PC-9 (cell line): ENCODE measurements around the gene LINC00237. TPM values are rescaled to one million over a fixed set of nuclear protein-coding genes. Genes with fewer than 3 reads are reported as not detected.

Experiments used
- BruUV-seq: library from RNA; stranded (reverse); fragments of 400-500 nt; replicated peaks from 2 replicates; lab custom pipeline; 2021; lab: Mats Ljungman, UMichigan
- CTCF ChIA-PET: fragments of 300-600 bp; sonication (Branson Sonifier 250); formaldehyde crosslinking; loops from one replicate; lab custom pipeline; 2022; ENCODE audit warnings: antibody characterized with exemption; lab: Charles Lee
- POLR2A ChIA-PET: fragments of 300-600 bp; sonication (Branson Sonifier 250); formaldehyde crosslinking; loops from one replicate; lab custom pipeline; 2022; ENCODE audit warnings: antibody characterized with exemption; ENCODE audit not compliant: unreplicated experiment; lab: Charles Lee
- DNase-seq, 2 experiments: peaks; one replicate each; pipeline versions ENCODE4 v3.0.0 to v3.0.0-alpha.2; 2015 to 2022; ENCODE audit warnings: mixed read lengths in 1 of 2
- H2AFZ ChIP-seq: fragments of 200-600 bp; sonication (generic); 2 replicates; pipeline ENCODE4 v1.8.1; 2017; ENCODE audit warnings: antibody characterized with exemption
- H3F3A ChIP-seq: fragments of 200-600 bp; sonication (generic); 2 replicates; pipeline ENCODE4 v1.8.1; 2017; ENCODE audit warnings: antibody characterized with exemption, mild to moderate bottlenecking, low read depth; ENCODE audit not compliant: insufficient read depth
- H3K27ac ChIP-seq: fragments of 200-600 bp; sonication (generic); 2 replicates; pipeline ENCODE4 v1.6.1; 2016; ENCODE audit warnings: mixed run types
- H3K27me3 ChIP-seq: fragments of 200-600 bp; sonication (generic); 2 replicates; pipeline ENCODE4 v1.6.1; 2016; ENCODE audit warnings: low read depth, mixed run types; ENCODE audit not compliant: insufficient read depth
- H3K36me3 ChIP-seq: fragments of 200-600 bp; sonication (generic); 2 replicates; pipeline ENCODE4 v1.6.1; 2016; ENCODE audit warnings: low read depth, mixed run types
- H3K4me1 ChIP-seq: fragments of 200-600 bp; sonication (generic); replicated peaks from 2 replicates; pipeline ENCODE4 v1.6.1; 2016; ENCODE audit warnings: mixed run types; ENCODE audit not compliant: insufficient read depth
- H3K4me2 ChIP-seq: fragments of 200-600 bp; sonication (generic); 2 replicates; pipeline ENCODE4 v1.6.1; 2017; ENCODE audit warnings: mixed run types
- H3K4me3 ChIP-seq: fragments of 200-600 bp; sonication (generic); 2 replicates; pipeline ENCODE4 v1.6.1; 2016; ENCODE audit warnings: mixed run types
- H3K79me2 ChIP-seq: fragments of 200-600 bp; sonication (generic); 2 replicates; pipeline ENCODE4 v1.6.1; 2017; ENCODE audit warnings: low read depth, mixed run types
- H3K9me2 ChIP-seq: fragments of 200-600 bp; sonication (generic); 2 replicates; pipeline ENCODE4 v1.8.1; 2017; ENCODE audit warnings: mild to moderate bottlenecking; ENCODE audit not compliant: insufficient read depth
- H3K9me3 ChIP-seq: fragments of 200-600 bp; sonication (generic); 2 replicates; pipeline ENCODE4 v1.8.1; 2016; ENCODE audit warnings: low read depth; ENCODE audit not compliant: insufficient read depth
- H4K20me1 ChIP-seq: fragments of 200-600 bp; sonication (generic); 2 replicates; pipeline ENCODE4 v1.8.1; 2017; ENCODE audit not compliant: insufficient read depth
- CTCF ChIP-seq: fragments of 200-600 bp; sonication (generic); conservative IDR thresholded peaks from 2 replicates; pipeline ENCODE4 v1.6.1; 2017; ENCODE audit warnings: mixed run types, antibody characterized with exemption, mild to moderate bottlenecking, moderate library complexity
- EZH2 ChIP-seq: fragments of 200-600 bp; sonication (generic); IDR thresholded peaks from 2 replicates; pipeline ENCODE4 v1.8.0; 2017; ENCODE audit warnings: antibody characterized with exemption, low read depth
- intact Hi-C: fragments of 100-400 bp; cut with micrococcal nuclease; formaldehyde crosslinking; loops from one replicate; pipeline ENCODE4 v1.10.0; 2022; ENCODE audit not compliant: unreplicated experiment
- total RNA-seq: library from RNA; stranded (reverse); gene quantifications from 2 replicates; pipeline ENCODE4 v1.2.3, GENCODE V29; 2021

The LINC00237 gene
- total RNA-seq, 1 experiment from 2014 or later, result not detected

- intact Hi-C loops, result no loop called here
Observed at GRCh38 chr20:21076073-21076472, 30.1 kb downstream of the LINC00237 start.

GRCh38 chr20:21075471-21075870 lies 30.7 kb downstream of the LINC00237 start:
- H3K4me1 ChIP-seq, result no peaks in the 10 kb centered on the region

More at GRCh38 chr20:21076073-21076472, 30.1 kb downstream of the LINC00237 start:
- Histone ChIP-seq H3K9me2 (no peaks in the 10 kb centered on the region), H2AFZ (no peak overlapping the region), H3K9me3 (no peaks in the 10 kb centered on the region), H3K27me3 (peaks cover 51% of the 10 kb centered on the region), H3K4me3 (no peak overlapping the region), H3K4me2 (no peak overlapping the region), H3K4me1 (no peaks in the 10 kb centered on the region), H3K79me2 (no peaks in the 10 kb centered on the region), H4K20me1 (no peaks in the 10 kb centered on the region), H3K36me3 (no peaks in the 10 kb centered on the region), H3F3A (no peaks in the 10 kb centered on the region), H3K27ac (no peak overlapping the region)
- CTCF ChIA-PET, result no interaction called here
- BruUV-seq, result no TSS peak
- DNase-seq, result no peak
- POLR2A ChIA-PET, result no interaction called here
- TF ChIP-seq CTCF (no peak), EZH2 (no peak)

GRCh38 chr20:21074605-21075336 lies 31.4 kb downstream of the LINC00237 start:
- H3K27me3 ChIP-seq, result peaks cover 48% of the 10 kb centered on the region
- no peaks in the 10 kb centered on the region for H3F3A ChIP-seq
- no peaks in the 10 kb centered on the region for H3K79me2 ChIP-seq
- CTCF ChIA-PET, result no interaction called here
- H3K4me1 ChIP-seq, result no peaks in the 10 kb centered on the region
- H3K9me3 ChIP-seq, result no peaks in the 10 kb centered on the region
- TF ChIP-seq EZH2 (no peak), CTCF (no peak)
- H2AFZ ChIP-seq, result no peak overlapping the region
- DNase-seq, result no peak
- intact Hi-C loops, result no loop called here
- BruUV-seq, result no TSS peak
- no peak overlapping the region for H3K27ac ChIP-seq
- no peak overlapping the region for H3K4me3 ChIP-seq
- no peaks in the 10 kb centered on the region for H4K20me1 ChIP-seq
- H3K4me2 ChIP-seq, result no peak overlapping the region
- H3K9me2 ChIP-seq, result no peaks in the 10 kb centered on the region
- H3K36me3 ChIP-seq, result no peaks in the 10 kb centered on the region
- POLR2A ChIA-PET, result no interaction called here

More at GRCh38 chr20:21075471-21075870, 30.7 kb downstream of the LINC00237 start:
- ChIA-PET POLR2A (no interaction called here), CTCF (no interaction called here)
- Histone ChIP-seq H3K27me3 (peaks cover 50% of the 10 kb centered on the region), H4K20me1 (no peaks in the 10 kb centered on the region), H3K36me3 (no peaks in the 10 kb centered on the region), H3K27ac (no peak overlapping the region), H2AFZ (no peak overlapping the region), H3K79me2 (no peaks in the 10 kb centered on the region), H3K4me3 (no peak overlapping the region), H3F3A (no peaks in the 10 kb centered on the region), H3K9me3 (no peaks in the 10 kb centered on the region), H3K4me2 (no peak overlapping the region), H3K9me2 (no peaks in the 10 kb centered on the region)
- no peak for DNase-seq
- TF ChIP-seq CTCF, result no peak
- TF ChIP-seq EZH2, result no peak
- no TSS peak for BruUV-seq
- intact Hi-C loops, result no loop called here
